Retinal pigment epithelial cell (primary cell): ENCODE measurements around the gene CERS3.

Experiments used
- DNase-seq: peaks from one replicate; pipeline ENCODE4 v3.0.0-alpha.2; 2010; ENCODE audit warnings: low read depth
- H3K4me3 ChIP-seq: 2 replicates; pipeline ENCODE4 v1.5.1; 2011; ENCODE audit warnings: mild to moderate bottlenecking, low read length, control low read depth, moderate library complexity
- CTCF ChIP-seq: conservative IDR thresholded peaks from 2 replicates; pipeline ENCODE4 v1.5.1; 2011; ENCODE audit warnings: low read depth, low read length, control low read depth, inconsistent platforms

The CERS3 gene

GRCh38 chr15:100528833-100529428, at the start of gene CERS3:
Gene CERS3, minus strand, starts transcription at chr15:100528950. Its CDS starts 27,101 bp downstream, at chr15:100501849.
- no peak within 1 kb of the TSS for H3K4me3 ChIP-seq
- no peak for TF ChIP-seq CTCF
- no peak for DNase-seq

- no peak for DNase-seq
- no peak overlapping the region for H3K4me3 ChIP-seq
- TF ChIP-seq CTCF = no peak
These were observed 44.8 kb upstream of the CERS3 start for GRCh38 chr15:100573526-100573925.

- no peak overlapping the region for H3K4me3 ChIP-seq
- peak; percentile 22 for TF ChIP-seq CTCF
- DNase-seq = no peak
These were observed 43.7 kb upstream of the CERS3 start for GRCh38 chr15:100572362-100572983.

GRCh38 chr15:100571592-100572167, 42.9 kb upstream of the CERS3 start:
- no peak for DNase-seq
- H3K4me3 ChIP-seq = no peak overlapping the region
- no peak for TF ChIP-seq CTCF

- no peak overlapping the region for H3K4me3 ChIP-seq
- TF ChIP-seq CTCF = no peak
- no peak for DNase-seq
These were observed 42.1 kb upstream of the CERS3 start for GRCh38 chr15:100570735-100571313.

GRCh38 chr15:100570275-100570674, 41.5 kb upstream of the CERS3 start:
- no peak for TF ChIP-seq CTCF
- no peak overlapping the region for H3K4me3 ChIP-seq
- no peak for DNase-seq

GRCh38 chr15:100569391-100569790, 40.6 kb upstream of the CERS3 start:
- no peak for DNase-seq
- no peak overlapping the region for H3K4me3 ChIP-seq
- TF ChIP-seq CTCF = no peak
